ENCODE data around the gene SBF2.

GRCh38 chr11:10275714-10276113, 18.3 kb downstream of the SBF2 start:
- no peak for TF ChIP-seq CTCF (conservative IDR thresholded peaks at IDR 0.05)
- no peak for TF ChIP-seq ZFX (IDR thresholded peaks at IDR 0.05)

Data from C4-2B (cell line).